NB4 (cell line): ENCODE data around the gene BRD7.
A peak's percentile ranks its signal among the peaks of the same experiment; 100 is the strongest.

Source experiments
- DNase-seq: peaks from one replicate; pipeline ENCODE4 v3.0.0; 2010; ENCODE audit warnings: low read depth
- H3K4me3 ChIP-seq: one replicate; pipeline ENCODE4 v1.5.1; 2011; ENCODE audit warnings: mild to moderate bottlenecking, low read depth, low read length, moderate library complexity
- MYC ChIP-seq: IDR thresholded peaks from 2 replicates; pipeline ENCODE4 v1.6.1; 2011; ENCODE audit warnings: low read depth, low read length
- POLR2A ChIP-seq: IDR thresholded peaks from 2 replicates; pipeline ENCODE4 v1.6.1; 2011; ENCODE audit warnings: mild to moderate bottlenecking; ENCODE audit not compliant: insufficient read length; ENCODE audit errors: extremely low read depth
- TF ChIP-seq, protein P1 (sequence below): IDR thresholded peaks from one replicate; pipeline ENCODE4 v1.5.1; 2012; ENCODE audit warnings: low read depth, low read length
- TF ChIP-seq, protein P2 (sequence below): IDR thresholded peaks from 2 replicates; pipeline ENCODE4 v1.6.1; 2011; ENCODE audit warnings: low read depth, low read length

Gene BRD7

DNA sequence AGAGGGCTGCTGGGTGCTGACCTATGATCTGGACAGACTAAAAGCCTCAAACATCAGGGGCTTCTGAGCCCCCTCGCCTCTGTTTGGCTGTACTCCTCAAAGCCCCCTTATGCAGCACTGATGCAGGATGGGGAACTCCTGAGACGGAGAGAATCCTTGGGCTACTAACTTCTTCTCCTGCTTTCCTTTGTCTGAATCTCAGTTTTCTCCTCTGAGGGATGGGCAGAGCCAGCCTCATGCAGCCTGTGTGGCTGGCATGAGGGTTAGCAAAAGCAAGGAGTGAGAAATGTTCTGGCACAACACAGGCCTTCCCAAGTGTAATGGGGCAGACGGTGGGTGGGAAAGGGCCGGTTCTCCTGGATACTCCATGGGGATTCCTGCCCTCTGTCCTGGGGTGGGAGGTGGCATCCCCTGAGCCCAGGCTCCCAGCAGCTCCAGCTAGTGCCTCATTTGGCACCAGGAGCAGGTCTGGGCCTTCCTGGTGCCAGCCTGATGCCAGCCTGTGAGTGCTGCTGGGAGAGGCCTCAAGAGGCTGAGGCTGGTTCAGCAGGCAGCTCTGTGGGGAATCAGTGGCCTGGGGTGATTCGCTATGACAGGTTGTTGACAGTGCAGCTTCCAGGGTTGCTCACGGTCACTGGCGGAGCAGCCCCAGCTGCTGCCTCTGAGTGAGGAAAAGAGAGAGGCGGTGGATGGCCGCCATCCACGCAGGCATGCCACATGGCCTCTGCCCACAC lies 4.0 kb upstream of the BRD7 start:
- no peak for DNase-seq
- TF ChIP-seq, protein P1, sequence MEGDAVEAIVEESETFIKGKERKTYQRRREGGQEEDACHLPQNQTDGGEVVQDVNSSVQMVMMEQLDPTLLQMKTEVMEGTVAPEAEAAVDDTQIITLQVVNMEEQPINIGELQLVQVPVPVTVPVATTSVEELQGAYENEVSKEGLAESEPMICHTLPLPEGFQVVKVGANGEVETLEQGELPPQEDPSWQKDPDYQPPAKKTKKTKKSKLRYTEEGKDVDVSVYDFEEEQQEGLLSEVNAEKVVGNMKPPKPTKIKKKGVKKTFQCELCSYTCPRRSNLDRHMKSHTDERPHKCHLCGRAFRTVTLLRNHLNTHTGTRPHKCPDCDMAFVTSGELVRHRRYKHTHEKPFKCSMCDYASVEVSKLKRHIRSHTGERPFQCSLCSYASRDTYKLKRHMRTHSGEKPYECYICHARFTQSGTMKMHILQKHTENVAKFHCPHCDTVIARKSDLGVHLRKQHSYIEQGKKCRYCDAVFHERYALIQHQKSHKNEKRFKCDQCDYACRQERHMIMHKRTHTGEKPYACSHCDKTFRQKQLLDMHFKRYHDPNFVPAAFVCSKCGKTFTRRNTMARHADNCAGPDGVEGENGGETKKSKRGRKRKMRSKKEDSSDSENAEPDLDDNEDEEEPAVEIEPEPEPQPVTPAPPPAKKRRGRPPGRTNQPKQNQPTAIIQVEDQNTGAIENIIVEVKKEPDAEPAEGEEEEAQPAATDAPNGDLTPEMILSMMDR = no peak
- TF ChIP-seq MYC = no peak
- TF ChIP-seq, protein P2, sequence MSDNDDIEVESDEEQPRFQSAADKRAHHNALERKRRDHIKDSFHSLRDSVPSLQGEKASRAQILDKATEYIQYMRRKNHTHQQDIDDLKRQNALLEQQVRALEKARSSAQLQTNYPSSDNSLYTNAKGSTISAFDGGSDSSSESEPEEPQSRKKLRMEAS = no peak
- TF ChIP-seq POLR2A = no peak
- H3K4me3 ChIP-seq = no peak overlapping the region

DNA sequence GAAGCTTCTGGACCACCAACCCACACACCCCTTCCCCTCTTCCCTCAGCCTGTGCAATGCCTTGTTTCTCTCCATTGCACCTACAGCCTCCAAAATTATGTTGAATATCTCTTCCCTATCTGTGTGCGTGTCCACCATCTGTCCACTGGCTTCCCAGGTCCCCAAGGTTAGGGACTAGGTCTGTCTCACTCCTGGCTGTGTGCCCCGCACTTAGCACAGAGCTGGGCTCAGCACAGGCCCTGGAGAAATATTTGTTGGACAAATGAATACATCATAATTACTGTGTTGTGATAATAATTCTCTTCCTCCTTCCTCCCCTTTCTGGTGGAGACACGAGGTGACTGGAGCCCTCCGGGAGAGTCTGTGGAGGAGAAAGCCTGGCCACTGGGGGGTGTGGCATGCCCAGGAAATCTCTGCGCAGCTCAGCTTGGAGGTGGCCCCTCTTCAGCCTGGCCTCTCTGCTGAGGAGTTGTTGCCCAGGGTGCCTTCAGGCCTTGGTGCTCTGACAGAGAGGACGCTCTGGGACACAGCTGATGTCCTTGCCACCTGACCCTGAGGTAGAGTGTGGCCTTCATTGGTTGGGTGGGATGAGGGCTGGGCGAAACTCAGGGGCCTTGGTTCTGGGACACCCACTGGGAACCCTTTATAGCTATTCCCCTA lies 3.3 kb upstream of the BRD7 start:
- peak; percentile 25 for DNase-seq
- TF ChIP-seq, protein P1 = no peak
- TF ChIP-seq, protein P2 = no peak
- TF ChIP-seq MYC (no peak), POLR2A (no peak)
- no peak overlapping the region for H3K4me3 ChIP-seq

DNA sequence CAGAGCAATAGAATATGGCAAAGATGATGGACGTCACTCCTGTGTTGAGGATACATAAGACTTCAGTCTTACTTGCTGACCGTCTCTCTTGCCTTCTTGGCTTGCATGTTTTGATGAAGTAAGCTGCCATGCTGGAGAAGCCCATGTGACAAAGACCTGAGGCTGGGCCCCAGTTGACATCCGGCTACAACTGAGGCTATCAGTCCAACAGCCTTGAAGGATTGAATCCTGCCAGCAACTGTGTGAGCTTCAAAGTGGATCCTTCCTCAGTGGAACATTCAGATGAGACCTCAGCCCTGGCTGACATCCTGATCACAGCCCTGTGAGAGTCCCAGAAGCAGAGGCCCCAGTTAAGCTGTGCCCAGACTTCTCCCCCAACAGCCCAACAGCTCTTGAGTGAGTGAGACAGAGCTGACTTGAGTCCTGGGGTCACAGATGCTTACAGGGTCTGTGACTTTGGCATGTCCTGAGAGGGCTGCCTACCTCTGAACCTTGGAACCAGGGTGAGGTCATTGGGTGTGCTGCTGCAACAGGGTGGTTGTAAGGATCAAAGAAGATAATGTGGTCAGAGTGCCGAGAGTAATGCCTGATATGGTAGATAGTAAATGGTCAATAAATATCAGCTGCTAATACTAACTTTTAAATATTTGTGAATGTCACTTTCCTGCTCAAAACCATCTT lies 2.4 kb upstream of the BRD7 start:
- no peak for DNase-seq
- TF ChIP-seq, protein P2 = no peak
- TF ChIP-seq MYC = no peak
- TF ChIP-seq POLR2A = no peak
- TF ChIP-seq, protein P1 = no peak
- H3K4me3 ChIP-seq = no peak overlapping the region

DNA sequence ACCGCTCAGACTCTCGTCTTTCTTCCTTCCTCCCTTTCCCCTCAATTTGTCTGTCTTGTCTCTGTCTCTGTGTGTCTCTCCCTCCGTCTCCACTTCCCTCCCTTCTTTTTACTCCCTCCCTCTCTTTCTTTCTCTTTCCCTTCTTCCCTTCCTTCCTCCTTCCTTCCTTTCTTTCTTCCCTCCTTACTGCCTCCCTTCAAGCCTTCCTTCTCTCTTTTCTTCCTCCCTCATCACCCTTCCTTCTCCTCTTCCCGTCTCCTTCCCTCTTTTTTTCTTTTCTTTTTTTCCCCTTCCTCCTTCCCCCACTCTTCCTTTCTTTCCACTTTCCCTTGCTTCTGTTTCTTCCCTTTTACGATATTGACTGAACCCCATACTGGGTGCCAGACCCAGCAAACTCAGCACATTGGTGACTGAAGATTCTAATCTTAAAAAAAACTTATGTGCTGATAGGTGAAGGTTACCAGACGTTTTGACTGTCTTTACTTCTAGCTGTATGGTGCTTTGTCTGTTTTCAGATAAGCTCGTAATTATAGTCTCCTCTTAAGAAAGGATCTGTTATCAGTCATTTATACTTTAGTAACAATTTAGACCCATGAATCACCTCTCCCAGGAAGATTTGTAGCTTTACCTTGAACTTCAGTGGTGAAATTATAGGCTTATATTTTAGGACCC lies 481 bp upstream of the BRD7 start:
- peak overlapping the region; percentile 54 for H3K4me3 ChIP-seq
- TF ChIP-seq MYC (no peak), POLR2A (no peak)
- TF ChIP-seq, protein P2 = no peak
- TF ChIP-seq, protein P1 = no peak
- DNase-seq = no peak

DNA sequence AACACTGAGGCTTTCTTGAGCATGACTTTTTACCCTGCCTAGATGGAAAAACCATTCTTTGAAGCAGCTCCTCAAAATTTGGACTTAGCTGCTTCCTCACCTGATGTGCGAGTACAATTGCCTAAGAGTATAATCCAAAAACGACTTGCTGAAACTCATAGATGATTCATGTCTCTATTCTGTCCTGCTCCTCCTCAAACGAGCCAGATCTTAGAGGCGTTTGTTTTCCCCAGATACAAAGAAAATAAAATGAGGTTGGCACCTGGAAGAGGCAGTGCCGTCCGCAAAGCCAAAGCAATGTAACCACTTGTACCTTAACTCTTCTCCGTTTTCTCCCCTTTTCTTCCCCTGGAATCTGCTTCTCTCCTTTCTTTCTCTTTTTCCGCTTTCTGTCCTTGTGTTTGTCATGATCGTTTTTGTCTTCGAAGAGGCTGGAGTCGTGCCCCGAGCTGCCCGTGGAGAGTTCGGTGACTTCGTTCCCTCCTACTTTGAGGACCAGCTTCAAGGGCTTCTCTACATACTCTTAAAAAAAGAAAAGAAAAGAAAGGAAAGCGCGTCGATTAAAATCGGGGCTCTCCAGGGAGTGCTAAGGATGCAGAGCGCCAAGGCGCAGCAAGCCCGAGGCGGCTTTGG lies 895 bp downstream of the BRD7 start:
- TF ChIP-seq, protein P2 = no peak
- TF ChIP-seq, protein P1 = no peak
- no peak for TF ChIP-seq POLR2A
- peak overlapping the region; percentile 74 for H3K4me3 ChIP-seq
- DNase-seq = peak; percentile 16
